Osteoblast (primary cell): ENCODE results near the gene SMARCC1. TPM values are rescaled to one million over a fixed set of nuclear protein-coding genes. Genes with fewer than 3 reads are reported as not detected.

Experiments used
- DNase-seq: peaks from one replicate; pipeline ENCODE4 v3.0.0; 2011; ENCODE audit warnings: low spot score, mixed read lengths; ENCODE audit not compliant: insufficient read length; ENCODE audit errors: missing footprints
- H2AFZ ChIP-seq: 2 replicates; pipeline ENCODE4 v1.6.0; 2011; ENCODE audit warnings: mild to moderate bottlenecking, low read length
- H3K27ac ChIP-seq: 2 replicates; pipeline ENCODE4 v1.5.1; 2011; ENCODE audit warnings: mild to moderate bottlenecking, low read depth, low read length, moderate library complexity
- H3K27me3 ChIP-seq: 2 replicates; pipeline ENCODE4 v1.6.0; 2012; ENCODE audit warnings: mild to moderate bottlenecking, control low read depth, inconsistent platforms, low read length, moderate library complexity; ENCODE audit not compliant: insufficient read depth
- H3K36me3 ChIP-seq: 2 replicates; pipeline ENCODE4 v1.5.1; 2011; ENCODE audit warnings: mild to moderate bottlenecking, low read length, control low read depth, moderate library complexity; ENCODE audit not compliant: insufficient read depth
- H3K4me1 ChIP-seq: 2 replicates; pipeline ENCODE4 v1.5.1; 2011; ENCODE audit warnings: mild to moderate bottlenecking, low read length, control low read depth, moderate library complexity; ENCODE audit not compliant: insufficient read depth
- H3K4me2 ChIP-seq: 2 replicates; pipeline ENCODE4 v1.6.0; 2011; ENCODE audit warnings: mild to moderate bottlenecking, low read length; ENCODE audit not compliant: insufficient read depth
- H3K4me3 ChIP-seq: fragments of 200-600 bp; sonication (generic); 3 replicates; pipeline ENCODE4 v1.5.1; 2012; ENCODE audit warnings: mild to moderate bottlenecking, low read length, inconsistent platforms; ENCODE audit not compliant: insufficient read depth
- H3K79me2 ChIP-seq: 2 replicates; pipeline ENCODE4 v1.6.0; 2012; ENCODE audit warnings: mild to moderate bottlenecking, low read length, control low read depth, inconsistent platforms; ENCODE audit not compliant: insufficient read depth
- H3K9me3 ChIP-seq: 2 replicates; pipeline ENCODE4 v1.5.1; 2011; ENCODE audit warnings: low read depth, low read length, control low read depth
- H4K20me1 ChIP-seq: 2 replicates; pipeline ENCODE4 v1.6.0; 2012; ENCODE audit warnings: mild to moderate bottlenecking, low read length, control low read depth; ENCODE audit not compliant: insufficient read depth
- total RNA-seq: library from RNA; depleted of rRNA; stranded (reverse); fragments of >200 nt; gene quantifications from 2 replicates; pipeline ENCODE4 v1.2.3, GENCODE V29; 2012
- TF ChIP-seq, protein P1 (sequence below): IDR thresholded peaks from 2 replicates; pipeline ENCODE4 v1.5.1; 2011; ENCODE audit warnings: mild to moderate bottlenecking, low read depth, low read length, moderate library complexity; ENCODE audit errors: extremely low read depth

The SMARCC1 gene
- total RNA-seq, 1 donor: 46.7 TPM

DNA sequence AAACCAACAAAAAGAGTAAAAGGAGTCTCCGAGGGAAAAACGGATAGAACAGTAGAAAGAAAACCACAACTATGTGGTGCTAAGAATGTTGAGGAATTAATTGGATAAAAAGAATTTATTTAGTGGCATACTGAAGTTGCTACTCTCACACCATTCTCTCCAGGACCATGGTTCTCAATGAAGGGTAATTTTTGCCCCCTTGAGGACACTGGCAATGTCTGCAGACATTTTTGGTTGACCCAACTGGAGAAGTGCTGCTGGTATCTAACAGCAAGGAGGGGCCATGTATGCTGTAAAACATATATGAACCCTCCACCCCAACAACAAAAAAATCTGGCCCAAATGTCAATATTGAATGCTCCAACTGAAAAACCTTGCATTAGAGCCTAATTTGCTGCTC lies 117.2 kb downstream of the SMARCC1 start:
- Histone ChIP-seq H3K27me3 (no peaks in the 10 kb centered on the region), H3K27ac (no peak overlapping the region), H3K79me2 (no peaks in the 10 kb centered on the region), H3K9me3 (no peaks in the 10 kb centered on the region), H4K20me1 (peaks cover 13% of the 10 kb centered on the region), H2AFZ (no peak overlapping the region), H3K36me3 (peaks cover 5% of the 10 kb centered on the region), H3K4me2 (no peak overlapping the region), H3K4me1 (peaks cover 12% of the 10 kb centered on the region), H3K4me3 (no peak overlapping the region)
- TF ChIP-seq, protein P1, sequence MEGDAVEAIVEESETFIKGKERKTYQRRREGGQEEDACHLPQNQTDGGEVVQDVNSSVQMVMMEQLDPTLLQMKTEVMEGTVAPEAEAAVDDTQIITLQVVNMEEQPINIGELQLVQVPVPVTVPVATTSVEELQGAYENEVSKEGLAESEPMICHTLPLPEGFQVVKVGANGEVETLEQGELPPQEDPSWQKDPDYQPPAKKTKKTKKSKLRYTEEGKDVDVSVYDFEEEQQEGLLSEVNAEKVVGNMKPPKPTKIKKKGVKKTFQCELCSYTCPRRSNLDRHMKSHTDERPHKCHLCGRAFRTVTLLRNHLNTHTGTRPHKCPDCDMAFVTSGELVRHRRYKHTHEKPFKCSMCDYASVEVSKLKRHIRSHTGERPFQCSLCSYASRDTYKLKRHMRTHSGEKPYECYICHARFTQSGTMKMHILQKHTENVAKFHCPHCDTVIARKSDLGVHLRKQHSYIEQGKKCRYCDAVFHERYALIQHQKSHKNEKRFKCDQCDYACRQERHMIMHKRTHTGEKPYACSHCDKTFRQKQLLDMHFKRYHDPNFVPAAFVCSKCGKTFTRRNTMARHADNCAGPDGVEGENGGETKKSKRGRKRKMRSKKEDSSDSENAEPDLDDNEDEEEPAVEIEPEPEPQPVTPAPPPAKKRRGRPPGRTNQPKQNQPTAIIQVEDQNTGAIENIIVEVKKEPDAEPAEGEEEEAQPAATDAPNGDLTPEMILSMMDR: peak; percentile 37
- peak; percentile 14 for DNase-seq

DNA sequence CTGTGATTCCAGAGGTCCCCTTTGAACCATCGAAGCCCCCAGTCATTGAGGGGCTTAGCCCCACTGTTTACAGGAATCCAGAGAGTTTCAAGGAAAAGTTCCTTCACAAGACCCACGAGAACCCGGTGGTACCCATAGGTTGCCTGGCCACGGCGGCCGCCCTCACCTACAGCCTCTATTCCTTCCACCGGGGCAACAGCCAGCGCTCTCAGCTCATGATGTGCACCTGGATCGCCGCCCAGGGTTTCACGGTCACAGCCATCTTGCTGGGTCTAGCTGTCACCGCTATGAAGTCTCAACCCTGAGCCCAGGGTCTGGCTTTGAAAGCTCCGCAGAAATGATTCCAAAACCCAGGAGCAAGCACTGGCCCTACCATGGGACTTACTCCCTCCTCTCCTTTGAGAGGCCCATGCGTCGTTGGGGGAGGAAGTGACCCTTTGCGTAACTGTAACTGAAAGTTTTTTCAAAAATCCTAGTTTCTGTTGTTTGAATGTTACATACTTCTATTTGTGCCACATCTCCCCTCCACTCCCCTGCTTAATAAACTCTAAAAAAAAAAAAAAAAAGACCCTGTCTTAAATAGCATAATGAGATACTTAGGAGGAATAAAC lies 118.0 kb downstream of the SMARCC1 start:
- H3K4me3 ChIP-seq: no peak overlapping the region
- TF ChIP-seq, protein P1: no peak
- no peak overlapping the region for H2AFZ ChIP-seq
- H3K27me3 ChIP-seq: no peaks in the 10 kb centered on the region
- no peaks in the 10 kb centered on the region for H3K79me2 ChIP-seq
- H3K36me3 ChIP-seq: peaks cover 5% of the 10 kb centered on the region
- H3K4me1 ChIP-seq: peaks cover 6% of the 10 kb centered on the region
- no peak overlapping the region for H3K27ac ChIP-seq
- H3K4me2 ChIP-seq: no peak overlapping the region
- peaks cover 10% of the 10 kb centered on the region for H4K20me1 ChIP-seq
- no peak for DNase-seq
- no peaks in the 10 kb centered on the region for H3K9me3 ChIP-seq

- TF ChIP-seq, protein P1: no peak
- Histone ChIP-seq H3K36me3 (peaks cover 11% of the 10 kb centered on the region), H3K9me3 (no peaks in the 10 kb centered on the region), H3K4me1 (peaks cover 6% of the 10 kb centered on the region), H3K4me2 (no peak overlapping the region), H4K20me1 (peaks cover 12% of the 10 kb centered on the region), H3K27ac (no peak overlapping the region), H3K27me3 (no peaks in the 10 kb centered on the region), H2AFZ (no peak overlapping the region), H3K79me2 (peaks cover 11% of the 10 kb centered on the region), H3K4me3 (no peak overlapping the region)
- peak; percentile 92 for DNase-seq
These were observed 120.5 kb downstream of the SMARCC1 start for GRCh38 chr3:47661121-47661752.

- H3K9me3 ChIP-seq: no peaks in the 10 kb centered on the region
- no peaks in the 10 kb centered on the region for H3K27me3 ChIP-seq
- H3K36me3 ChIP-seq: peaks cover 11% of the 10 kb centered on the region
- H3K4me3 ChIP-seq: no peak overlapping the region
- TF ChIP-seq, protein P1: no peak
- no peak overlapping the region for H3K27ac ChIP-seq
- peaks cover 14% of the 10 kb centered on the region for H4K20me1 ChIP-seq
- no peak overlapping the region for H3K4me2 ChIP-seq
- no peak for DNase-seq
- H2AFZ ChIP-seq: no peak overlapping the region
- H3K4me1 ChIP-seq: peaks cover 6% of the 10 kb centered on the region
- peaks cover 26% of the 10 kb centered on the region for H3K79me2 ChIP-seq
These were observed 123.2 kb downstream of the SMARCC1 start for GRCh38 chr3:47658444-47658843.
